Smooth muscle cell (in vitro differentiated cells): ENCODE measurements around the gene PGM2. TPM values are rescaled to one million over a fixed set of nuclear protein-coding genes. Genes with fewer than 3 reads are reported as not detected.

Source experiments
- DNase-seq: peaks from one replicate; lab custom pipeline; 2025; ENCODE audit not compliant: unreplicated experiment; lab: John Stamatoyannopoulos, UW
- H2AFZ ChIP-seq: fragments of 200-600 bp; sonication (generic); 2 replicates; pipeline ENCODE4 v1.6.0; 2016; ENCODE audit warnings: antibody characterized with exemption, low read depth, mild to moderate bottlenecking
- H3F3A ChIP-seq: fragments of 200-600 bp; sonication (generic); 2 replicates; pipeline ENCODE4 v1.6.0; 2017; ENCODE audit warnings: antibody characterized with exemption, low read depth
- H3K27ac ChIP-seq: fragments of 200-600 bp; sonication (generic); 2 replicates; pipeline ENCODE4 v1.5.1; 2016; ENCODE audit warnings: low read depth, mild to moderate bottlenecking
- H3K27me3 ChIP-seq: fragments of 200-600 bp; sonication (generic); 2 replicates; pipeline ENCODE4 v1.6.1; 2016; ENCODE audit warnings: low read depth, mild to moderate bottlenecking
- H3K36me3 ChIP-seq: fragments of 200-600 bp; sonication (generic); 2 replicates; pipeline ENCODE4 v1.5.1; 2016; ENCODE audit warnings: low read depth
- H3K4me1 ChIP-seq: fragments of 200-600 bp; sonication (generic); 2 replicates; pipeline ENCODE4 v1.5.1; 2016; ENCODE audit warnings: low read depth
- H3K4me2 ChIP-seq: fragments of 200-600 bp; sonication (generic); 2 replicates; pipeline ENCODE4 v1.6.0; 2016; ENCODE audit warnings: mild to moderate bottlenecking
- H3K4me3 ChIP-seq: fragments of 200-600 bp; sonication (generic); 2 replicates; pipeline ENCODE4 v1.5.1; 2016; ENCODE audit warnings: mild to moderate bottlenecking
- H3K79me2 ChIP-seq: fragments of 200-600 bp; sonication (generic); 2 replicates; pipeline ENCODE4 v1.6.0; 2016; ENCODE audit warnings: low read depth, mild to moderate bottlenecking
- H3K9ac ChIP-seq: fragments of 200-600 bp; sonication (generic); 2 replicates; pipeline ENCODE4 v1.6.0; 2016; ENCODE audit warnings: low read depth
- H3K9me3 ChIP-seq: fragments of 200-600 bp; sonication (generic); replicated peaks from 2 replicates; pipeline ENCODE4 v1.5.1; 2016; ENCODE audit warnings: low read depth
- H4K20me1 ChIP-seq: fragments of 200-600 bp; sonication (generic); 2 replicates; pipeline ENCODE4 v1.6.0; 2016; ENCODE audit warnings: low read depth
- CTCF ChIP-seq: fragments of 200-600 bp; sonication (generic); IDR thresholded peaks from 2 replicates; pipeline ENCODE4 v1.5.1; 2017; ENCODE audit warnings: borderline replicate concordance, mild to moderate bottlenecking, antibody characterized with exemption; ENCODE audit not compliant: insufficient read depth, poor library complexity, severe bottlenecking
- WGBS: methylation state at CpG from one replicate; pipeline ENCODE4 v1.1.7; 2016; ENCODE audit warnings: low lambda C conversion rate; 5-methylcytosine and 5-hydroxymethylcytosine counted together
- polyA plus RNA-seq: library from polyadenylated mRNA; unstranded; fragments of >200 nt; fragmentation: Nextera tagmentation; extraction: Ambion mirVana; gene quantifications from 2 replicates; pipeline ENCODE4 v1.2.1, GENCODE V29; 2016
- total RNA-seq: library from RNA; depleted of rRNA; stranded (reverse); fragments of >200 nt; gene quantifications from 2 replicates; pipeline ENCODE4 v1.2.3, GENCODE V29; 2014

Gene PGM2
- total and polyA plus RNA-seq, 2 experiments from 2014 or later: 11.6 to 38.7 TPM

- Histone ChIP-seq H3K79me2 (no peaks in the 10 kb centered on the region), H3K4me1 (no peaks in the 10 kb centered on the region), H3F3A (no peaks in the 10 kb centered on the region), H4K20me1 (no peaks in the 10 kb centered on the region), H3K36me3 (peaks cover 9% of the 10 kb centered on the region), H3K9me3 (no peaks in the 10 kb centered on the region), H3K27me3 (no peaks in the 10 kb centered on the region), H3K4me3 (no peak overlapping the region), H2AFZ (no peak overlapping the region), H3K27ac (no peak overlapping the region), H3K9ac (no peak overlapping the region), H3K4me2 (no peak overlapping the region)
- no peak for TF ChIP-seq CTCF
- no peak for DNase-seq
- 70% methylated on average over 2 of the region's 2 CpGs for WGBS
Observed at GRCh38 chr4:37839426-37839825, 12.9 kb downstream of the PGM2 start.

GRCh38 chr4:37844204-37844603 lies 17.7 kb downstream of the PGM2 start:
- Histone ChIP-seq H3K9me3 (no peaks in the 10 kb centered on the region), H3K4me1 (no peaks in the 10 kb centered on the region), H3K36me3 (peaks cover 8% of the 10 kb centered on the region), H3K27ac (no peak overlapping the region), H3F3A (no peaks in the 10 kb centered on the region), H3K4me2 (no peak overlapping the region), H3K79me2 (no peaks in the 10 kb centered on the region), H4K20me1 (no peaks in the 10 kb centered on the region), H3K9ac (no peak overlapping the region), H3K27me3 (no peaks in the 10 kb centered on the region), H2AFZ (no peak overlapping the region), H3K4me3 (no peak overlapping the region)
- no peak for DNase-seq
- WGBS: 97% methylated on average over 5 of the region's 5 CpGs
- TF ChIP-seq CTCF: no peak

- H3K36me3 ChIP-seq: peaks cover 8% of the 10 kb centered on the region
- no peaks in the 10 kb centered on the region for H3K79me2 ChIP-seq
- H4K20me1 ChIP-seq: no peaks in the 10 kb centered on the region
Observed at GRCh38 chr4:37845201-37845600, 18.7 kb downstream of the PGM2 start.

More at GRCh38 chr4:37845201-37845600, 18.7 kb downstream of the PGM2 start:
- no peak for TF ChIP-seq CTCF
- 95% methylated on average over 4 of the region's 4 CpGs for WGBS
- no peak for DNase-seq
- Histone ChIP-seq H3K27ac (no peak overlapping the region), H3F3A (no peaks in the 10 kb centered on the region), H3K4me1 (no peaks in the 10 kb centered on the region), H3K4me3 (no peak overlapping the region), H3K27me3 (no peaks in the 10 kb centered on the region), H3K4me2 (no peak overlapping the region), H3K9me3 (no peaks in the 10 kb centered on the region), H3K9ac (no peak overlapping the region), H2AFZ (no peak overlapping the region)
